Non-pigmented ciliary epithelial cell (primary cell): ENCODE measurements around the gene PEX12.
"Not testable (repeated sequence)": the region's sequence is repeated elsewhere in the genome, so short reads cannot be mapped to it uniquely, and the experiment has no call there.

Source experiments
- DNase-seq: peaks from one replicate; pipeline ENCODE4 v3.0.0-alpha.2; 2010; ENCODE audit warnings: low read depth

The PEX12 gene

DNA sequence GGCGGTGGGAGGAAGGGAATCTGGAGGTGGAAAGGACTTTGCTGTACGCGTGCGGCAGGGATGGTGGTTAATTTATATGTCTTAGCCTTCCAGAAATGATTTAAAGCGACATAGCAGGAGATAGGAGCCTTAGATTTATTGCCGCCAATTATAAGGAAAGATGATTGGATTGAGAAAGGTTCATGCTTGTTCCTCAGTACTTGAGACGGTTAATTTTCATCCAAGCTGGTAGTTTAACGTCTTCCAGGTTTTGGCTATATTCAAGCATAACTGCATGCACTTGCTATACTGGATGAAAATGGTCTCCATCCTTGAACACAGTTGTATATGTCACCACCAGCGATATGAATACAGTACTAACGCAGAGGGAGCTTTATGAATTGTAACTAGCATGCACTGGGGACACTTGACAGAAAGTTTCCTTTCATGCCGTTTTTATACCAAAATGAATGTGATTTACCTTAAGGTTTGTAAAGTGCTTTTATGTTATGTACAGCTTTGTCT lies 610 bp upstream of the PEX12 start:
- no peak for DNase-seq

DNA sequence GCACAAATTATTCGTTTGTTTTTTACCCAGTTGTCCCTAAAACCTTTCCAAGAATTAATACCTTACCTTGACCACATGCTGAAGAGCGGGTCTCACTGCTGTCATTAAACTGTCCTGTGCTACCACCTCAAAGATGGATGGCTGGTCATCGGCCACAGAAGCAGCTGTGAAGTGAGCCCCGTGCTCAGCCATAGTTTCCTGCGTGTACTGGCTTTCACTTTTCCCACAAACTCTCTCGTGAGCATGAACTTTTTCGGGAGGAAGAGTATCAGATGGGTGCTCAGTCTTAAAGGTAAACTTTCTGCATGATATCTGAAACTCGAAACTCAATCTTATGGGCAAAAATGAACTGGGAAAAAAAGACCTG lies 558 bp downstream of the PEX12 start:
- no peak for DNase-seq

DNA sequence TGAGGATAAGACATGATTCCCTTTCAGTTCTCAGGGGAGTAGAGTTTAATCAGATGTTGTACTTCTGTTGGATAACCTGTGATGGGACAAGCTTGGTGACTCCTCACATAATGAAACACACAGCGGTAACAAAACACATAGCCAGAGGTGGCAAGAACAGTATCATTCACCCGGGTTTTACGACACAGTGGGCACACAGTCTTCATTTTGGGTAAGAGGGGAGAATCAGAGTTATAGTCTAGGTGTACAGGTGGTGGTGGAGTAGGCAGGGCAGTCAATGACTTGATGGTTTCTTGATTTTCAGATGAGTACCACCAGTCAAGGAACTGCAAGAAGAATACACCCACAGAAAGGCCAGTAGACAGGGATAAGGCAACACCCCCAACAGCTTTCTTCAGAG lies 2.6 kb downstream of the PEX12 start:
- no peak for DNase-seq

DNA sequence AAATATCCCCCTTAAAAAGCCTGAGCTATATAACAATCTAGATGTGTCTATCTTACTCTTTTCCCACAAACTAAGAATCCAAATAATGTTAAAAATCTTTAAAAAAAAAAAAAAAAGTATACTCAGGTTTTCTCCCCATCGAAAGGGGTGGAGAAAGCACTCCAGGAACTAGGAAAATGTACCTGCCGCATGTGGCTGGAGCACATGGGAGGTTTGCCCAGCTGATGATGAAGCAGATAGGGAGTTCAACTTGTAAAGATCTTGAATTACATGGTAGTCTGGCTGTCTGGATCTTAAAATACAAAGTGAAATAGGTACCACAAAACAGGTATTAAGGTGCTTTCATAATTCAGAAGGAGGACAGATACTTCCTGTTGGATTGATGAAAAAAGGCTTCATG lies 9.0 kb downstream of the PEX12 start:
- DNase-seq, result no peak

DNA sequence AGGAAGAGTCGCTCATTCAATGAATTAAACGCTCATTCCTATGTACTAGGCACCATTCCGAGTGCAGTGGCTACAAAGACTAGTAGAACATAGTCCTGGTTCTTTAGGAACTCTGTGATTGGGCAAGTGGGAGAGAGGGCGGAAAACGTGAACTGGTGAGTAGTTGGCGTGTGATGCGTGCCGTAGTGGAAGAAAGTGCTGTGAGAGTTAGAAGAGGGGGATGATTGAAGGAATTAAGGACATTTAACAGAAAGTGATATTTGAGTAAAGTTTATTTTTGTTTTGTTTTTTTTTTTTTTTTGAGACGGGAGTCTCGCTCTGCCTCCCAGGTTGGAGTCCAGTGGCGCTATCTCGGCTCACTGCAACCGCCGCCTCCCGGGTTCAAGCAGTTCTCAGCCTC lies 9.8 kb downstream of the PEX12 start:
- no peak for DNase-seq

DNA sequence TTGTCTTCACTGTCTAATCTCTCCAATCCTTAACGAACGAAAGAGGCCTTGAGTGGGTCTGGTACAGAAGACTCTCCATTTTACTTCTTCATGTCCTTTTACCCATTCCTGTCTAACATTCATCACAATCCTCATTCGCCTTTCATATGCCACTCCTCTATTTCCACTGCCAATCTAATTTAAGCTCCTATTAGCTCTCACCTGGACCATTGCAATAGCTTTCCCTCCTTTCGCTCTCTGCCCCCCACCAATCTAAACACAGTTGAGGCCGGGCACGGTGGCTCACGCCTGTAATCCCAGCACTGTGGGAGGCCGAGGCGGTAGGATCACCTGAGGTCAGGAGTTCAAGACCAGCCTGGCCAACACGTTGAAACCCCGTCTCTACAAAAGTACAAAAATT lies 11.4 kb downstream of the PEX12 start:
- DNase-seq, result no peak

DNA sequence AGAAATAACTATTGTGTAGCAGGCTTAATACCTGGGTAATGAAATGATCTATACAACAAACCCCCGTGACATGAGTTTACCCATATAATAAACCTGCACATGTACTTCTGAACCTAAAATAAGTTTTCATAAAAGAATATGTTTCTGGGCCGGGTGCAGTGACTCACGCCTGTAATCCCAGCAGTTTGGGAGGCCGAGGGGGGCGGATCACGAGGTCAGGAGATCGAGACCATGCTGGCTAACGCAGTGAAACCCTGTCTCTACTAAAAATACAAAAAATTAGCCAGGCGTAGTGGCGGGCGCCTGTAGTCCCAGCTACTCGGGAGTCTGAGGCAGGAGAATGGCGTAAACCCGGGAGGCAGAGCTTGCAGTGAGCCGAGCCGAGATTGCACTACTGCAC lies 15.2 kb downstream of the PEX12 start:
- DNase-seq, result not testable (repeated sequence)

DNA sequence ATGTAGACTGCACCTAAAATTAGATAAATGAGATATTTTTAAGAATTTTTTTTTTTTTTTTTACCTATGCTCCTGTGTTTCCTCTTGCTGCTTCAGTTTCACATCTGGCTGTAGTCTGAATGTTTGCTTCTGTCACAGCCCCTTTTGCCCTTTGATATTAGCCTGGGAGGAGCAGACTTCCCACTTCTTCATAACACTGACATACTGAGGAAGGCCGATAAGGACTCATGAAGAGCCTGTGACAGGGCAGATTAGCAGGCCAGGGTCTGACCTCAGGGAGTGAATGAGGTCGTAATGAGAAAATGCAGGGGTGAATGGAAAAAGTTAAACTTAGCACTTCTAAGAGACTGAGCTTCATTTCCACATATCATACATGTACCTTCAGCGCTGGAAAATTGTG lies 17.7 kb downstream of the PEX12 start, which contains the start of gene SLFN14:
Gene SLFN14, minus strand, starts transcription at position 117 of the 400 bp plus-strand sequence. CDS start 2,757 bp downstream, outside the sequence.
- no peak for DNase-seq

DNA sequence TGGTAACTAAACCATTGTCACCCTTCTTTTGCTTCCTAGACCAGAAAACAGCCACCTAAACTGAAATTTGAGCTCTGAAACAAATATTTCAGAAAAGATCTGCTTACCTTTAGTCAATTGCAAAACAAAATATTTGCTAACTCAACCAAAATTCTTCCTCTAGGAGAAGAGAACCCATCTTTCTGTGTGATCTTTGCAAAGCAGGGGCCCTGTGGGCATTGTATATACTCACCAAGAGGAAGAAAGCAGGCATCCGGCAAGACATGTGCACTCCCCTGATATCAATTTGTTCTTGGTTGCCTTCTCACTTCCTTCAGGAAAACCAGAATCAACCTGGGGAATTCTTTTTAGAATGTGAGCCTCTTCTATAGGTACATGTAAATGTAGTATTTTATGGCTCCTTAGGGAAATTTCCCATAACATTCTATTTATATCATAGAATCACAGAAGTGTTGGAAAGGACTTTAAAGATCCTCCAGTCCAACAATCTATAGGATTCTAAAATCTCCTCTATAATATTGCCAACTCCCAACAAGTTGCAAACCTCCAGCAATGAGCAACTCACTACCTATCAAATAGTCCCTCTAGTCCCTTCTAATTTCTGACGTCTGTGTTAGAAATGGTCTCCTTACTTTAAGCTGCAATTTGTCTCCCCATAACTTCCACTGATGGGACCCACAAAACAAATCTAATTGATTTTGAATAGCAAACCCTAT lies 18.7 kb downstream of the PEX12 start:
- no peak for DNase-seq

DNA sequence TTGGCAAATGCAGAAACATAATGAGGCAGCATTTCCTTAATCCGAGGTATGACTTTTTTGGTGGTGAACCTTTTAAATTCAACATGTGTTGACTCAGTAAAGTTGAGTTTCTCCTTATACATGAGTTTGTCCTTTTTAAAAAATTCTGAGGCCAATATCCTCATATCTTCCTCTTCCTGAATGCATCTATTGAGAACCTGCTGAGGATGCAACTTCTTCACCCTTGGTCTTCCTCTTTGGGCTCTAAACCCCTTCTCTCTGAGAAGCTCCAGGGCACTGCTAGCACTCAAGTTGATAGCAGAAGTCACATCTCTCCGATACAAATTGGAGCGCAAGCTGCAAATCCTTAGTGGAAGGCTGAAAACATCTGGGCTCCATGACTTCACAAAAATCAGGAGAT lies 21.0 kb downstream of the PEX12 start:
- DNase-seq, result no peak

DNA sequence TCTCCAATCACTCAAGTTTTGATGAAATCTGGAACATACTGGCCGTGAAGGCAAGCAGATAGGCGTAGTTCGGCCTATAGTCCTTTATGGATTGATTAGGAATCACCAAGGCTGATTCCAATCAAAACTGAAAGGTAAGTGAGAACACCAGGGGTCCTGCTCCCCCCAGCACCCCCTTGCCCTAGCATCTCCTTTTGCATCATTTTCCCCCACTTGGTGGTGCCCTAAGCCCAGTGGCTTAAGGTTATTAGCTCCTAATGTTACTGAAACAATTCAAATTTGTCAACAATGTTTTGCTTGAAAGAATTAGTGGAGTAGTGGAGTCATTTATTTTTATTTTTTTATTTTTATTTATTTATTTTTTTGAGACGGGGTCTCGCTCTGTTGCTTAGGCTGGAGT lies 22.7 kb downstream of the PEX12 start:
- DNase-seq, result no peak

DNA sequence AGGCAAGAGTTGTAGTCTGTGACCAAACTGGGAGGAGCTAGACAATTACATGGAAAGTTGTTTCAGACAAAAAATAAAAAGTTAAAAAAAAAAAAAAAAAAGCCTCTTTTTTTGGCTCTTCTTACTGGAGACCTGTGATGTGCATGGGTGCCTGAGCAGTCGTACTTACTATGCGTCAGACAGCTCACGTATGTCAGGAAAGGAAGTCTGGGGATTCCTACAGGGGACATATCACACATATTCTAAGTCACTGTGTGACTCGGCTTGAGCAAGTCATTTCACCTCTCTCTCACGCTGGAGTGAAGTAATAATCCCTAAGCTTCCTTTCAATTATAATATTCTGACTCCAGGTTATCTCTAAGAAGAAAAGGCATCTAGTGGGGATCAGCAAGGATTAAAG lies 23.7 kb downstream of the PEX12 start:
- no peak for DNase-seq

DNA sequence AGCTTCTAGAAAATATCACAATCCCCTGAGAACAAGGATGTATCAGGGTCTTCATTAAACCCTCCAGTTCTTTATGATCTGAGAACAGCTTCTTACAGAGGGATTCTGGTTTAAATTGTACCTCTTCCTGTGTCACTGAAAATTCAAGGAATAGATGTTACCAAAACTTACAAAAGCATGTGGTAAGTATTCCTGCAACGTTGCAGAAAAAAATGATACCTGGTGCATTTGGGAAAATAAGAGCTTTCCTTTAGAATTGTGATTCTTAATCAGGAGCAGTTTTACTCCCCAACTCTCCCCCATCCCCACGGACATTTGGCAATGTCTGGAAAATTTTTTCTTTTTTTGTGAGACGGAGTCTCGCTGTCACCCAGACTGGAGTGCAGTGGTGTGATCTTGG lies 25.1 kb downstream of the PEX12 start:
- no peak for DNase-seq

DNA sequence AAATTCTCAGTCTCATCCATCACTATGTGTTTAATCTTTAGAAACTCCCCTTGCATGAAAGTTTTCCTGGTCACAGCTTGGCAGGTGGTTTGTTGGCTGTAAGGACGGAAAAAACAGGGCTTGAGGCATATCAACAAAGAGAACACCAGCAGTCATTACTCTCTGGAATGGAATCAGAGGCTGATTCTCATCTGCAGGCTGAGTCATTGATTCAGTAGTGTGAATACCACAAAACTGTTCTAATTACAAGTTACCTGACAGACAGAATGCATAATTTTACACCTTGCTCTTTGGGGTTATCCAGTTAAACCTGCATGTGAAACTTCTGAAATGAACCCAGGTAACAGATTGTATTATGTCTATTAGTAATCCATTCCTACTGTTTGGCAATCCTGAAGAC lies 29.4 kb downstream of the PEX12 start:
- no peak for DNase-seq

DNA sequence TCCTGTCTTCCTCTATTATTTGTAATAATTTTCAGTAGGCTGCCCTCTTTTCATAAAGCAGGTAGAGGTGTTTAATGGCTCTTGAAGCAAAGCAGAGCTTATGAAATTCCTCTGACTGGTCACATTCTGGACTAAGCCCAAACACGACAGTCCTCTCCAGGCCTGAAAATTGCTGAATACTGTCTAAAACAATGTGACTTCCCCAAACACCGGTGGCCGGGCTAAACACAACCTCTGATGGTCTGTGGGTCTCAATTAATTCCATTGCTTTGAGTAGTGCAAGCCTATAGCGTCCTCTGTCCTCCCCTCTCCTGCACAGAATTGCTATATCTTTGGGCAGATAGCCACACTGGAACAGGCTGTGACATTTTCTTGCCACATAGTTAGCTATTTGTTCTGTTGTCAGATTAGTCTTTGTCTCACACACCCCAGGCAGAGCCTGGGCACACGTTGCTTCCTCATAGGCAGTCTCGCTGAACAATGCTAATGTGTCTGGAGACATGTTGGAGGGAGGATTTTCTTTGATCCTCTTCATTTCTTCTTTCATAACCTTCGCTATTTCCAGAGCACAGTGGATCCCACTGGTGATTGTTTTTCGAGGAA lies 30.1 kb downstream of the PEX12 start:
- no peak for DNase-seq

DNA sequence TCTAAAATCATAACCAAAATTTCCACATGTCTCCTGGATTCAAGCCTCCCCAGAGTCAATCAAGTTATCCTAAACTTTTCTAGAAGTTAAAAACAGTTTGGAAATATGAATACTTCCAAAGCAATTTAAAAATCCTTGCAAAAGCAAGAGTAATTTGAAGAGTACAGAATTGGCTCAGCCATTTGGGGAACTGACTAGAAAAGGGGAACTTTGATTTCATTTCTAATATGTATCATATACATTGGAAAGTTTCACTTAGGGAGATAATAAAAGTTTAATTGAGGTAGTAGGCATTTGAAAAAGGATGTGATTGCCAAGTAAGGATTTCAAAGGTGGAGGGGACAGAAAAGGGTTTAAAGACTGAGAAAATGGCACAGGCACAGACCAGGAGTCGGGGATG lies 31.9 kb downstream of the PEX12 start:
- DNase-seq, result no peak

DNA sequence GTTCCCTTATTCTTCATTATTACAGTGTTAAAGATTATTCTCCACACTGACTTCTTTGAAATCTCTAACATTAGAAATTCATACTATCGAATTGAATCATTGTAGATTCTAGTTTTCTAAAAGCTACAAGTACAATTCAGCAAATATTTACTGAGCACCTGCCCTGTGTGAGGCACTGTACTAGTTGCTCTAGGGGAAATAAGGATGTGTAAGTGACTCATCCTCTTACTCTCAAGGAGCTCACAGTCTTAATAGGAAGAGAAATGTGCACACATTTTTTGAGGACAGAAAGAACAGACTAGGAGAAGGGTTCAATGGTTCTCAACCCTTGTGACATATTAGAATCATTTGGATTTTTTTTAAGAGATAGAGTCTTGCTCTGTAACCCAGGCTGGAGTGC lies 33.2 kb downstream of the PEX12 start:
- no peak for DNase-seq

DNA sequence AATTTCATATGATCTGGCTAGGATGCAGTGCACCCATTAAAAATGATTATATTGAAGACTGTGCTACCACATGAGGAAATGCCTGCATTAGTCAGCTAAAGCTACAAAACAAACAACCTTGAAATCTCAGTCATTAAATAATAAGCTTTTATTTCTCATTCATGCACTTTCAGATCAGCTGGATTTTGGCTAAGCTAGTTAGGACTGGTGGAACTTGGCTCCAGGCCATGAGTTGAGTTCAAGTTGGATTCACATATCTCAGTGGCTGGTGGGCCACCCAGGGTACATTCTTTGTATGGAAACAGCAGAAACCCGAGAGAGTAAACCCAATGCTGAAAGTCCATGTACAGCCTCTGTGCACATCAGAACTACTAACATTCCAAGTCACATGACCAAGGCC lies 34.5 kb downstream of the PEX12 start:
- DNase-seq, result no peak

DNA sequence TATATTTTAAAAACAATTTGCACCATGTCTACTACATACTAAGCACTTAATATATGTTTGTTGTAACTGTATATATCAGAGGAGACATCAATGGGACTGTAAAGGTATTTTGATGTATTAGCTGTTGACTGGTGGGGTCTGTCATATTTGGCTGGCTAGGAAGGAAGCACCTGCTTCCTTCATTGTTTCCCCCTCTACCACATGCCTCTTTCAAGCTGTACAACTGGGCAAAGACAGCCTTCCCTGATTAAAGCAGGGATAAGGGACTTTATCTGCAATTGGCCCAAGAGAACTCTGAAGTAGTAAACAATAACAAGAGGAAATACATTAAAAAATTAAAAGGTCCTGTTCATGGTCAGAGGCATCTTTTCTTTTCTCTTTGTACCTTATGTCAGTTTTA lies 35.4 kb downstream of the PEX12 start:
- DNase-seq, result no peak

DNA sequence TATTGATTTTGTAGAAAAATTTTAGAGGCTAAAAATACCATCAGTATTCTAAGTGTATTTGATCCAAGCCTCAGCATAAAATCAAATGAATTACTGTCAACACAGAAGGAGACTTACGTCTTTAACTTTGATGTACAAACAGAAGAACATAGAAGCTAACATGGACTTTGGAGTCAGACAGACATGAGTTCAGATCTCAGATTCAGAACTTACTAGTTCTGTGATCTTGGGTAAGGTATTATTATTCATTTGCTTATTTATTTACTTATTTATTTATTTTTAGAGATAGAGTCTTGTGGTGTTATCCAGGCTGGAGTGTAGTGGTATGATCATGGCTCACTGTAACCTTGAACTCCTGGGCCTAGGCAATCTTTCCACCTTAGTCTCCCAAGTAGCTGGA lies 36.9 kb downstream of the PEX12 start:
- no peak for DNase-seq

DNA sequence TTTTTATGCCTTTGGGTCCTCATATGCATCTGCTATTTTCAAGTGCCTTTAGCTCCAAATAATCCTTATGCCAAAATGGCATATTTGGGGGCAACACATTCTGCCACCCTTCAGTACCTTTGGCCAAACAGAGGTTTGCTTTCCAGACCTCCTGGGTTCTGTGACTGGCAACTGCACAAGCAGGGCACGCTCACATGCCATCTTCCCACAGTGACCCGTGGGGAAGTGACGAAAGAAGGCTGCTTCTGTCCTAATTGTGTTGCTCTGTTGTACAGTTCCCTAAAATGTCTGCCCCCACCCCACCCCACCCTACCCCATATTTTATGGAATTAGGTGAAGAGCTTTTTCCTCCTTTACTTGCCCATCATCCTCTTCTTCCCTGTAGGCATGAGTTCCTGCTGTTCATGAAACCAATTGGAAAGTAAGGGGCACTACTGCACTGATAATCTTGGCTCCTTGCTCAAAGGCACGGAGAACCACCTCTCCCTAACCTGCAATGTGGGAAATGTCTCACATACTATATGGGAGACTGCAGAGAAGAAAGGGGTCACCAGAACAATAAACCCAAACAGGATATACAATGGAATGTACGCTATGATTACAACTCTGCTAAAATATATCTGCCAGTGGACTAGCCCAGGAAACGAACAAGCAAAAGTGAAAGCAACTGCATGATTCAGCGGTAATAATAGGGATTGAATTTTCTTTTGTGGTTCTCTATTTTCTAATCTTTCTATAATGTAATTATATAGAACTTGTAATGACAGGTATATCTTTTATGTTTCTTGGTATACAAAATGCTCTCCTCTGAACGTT lies 37.6 kb downstream of the PEX12 start:
- DNase-seq, result no peak

DNA sequence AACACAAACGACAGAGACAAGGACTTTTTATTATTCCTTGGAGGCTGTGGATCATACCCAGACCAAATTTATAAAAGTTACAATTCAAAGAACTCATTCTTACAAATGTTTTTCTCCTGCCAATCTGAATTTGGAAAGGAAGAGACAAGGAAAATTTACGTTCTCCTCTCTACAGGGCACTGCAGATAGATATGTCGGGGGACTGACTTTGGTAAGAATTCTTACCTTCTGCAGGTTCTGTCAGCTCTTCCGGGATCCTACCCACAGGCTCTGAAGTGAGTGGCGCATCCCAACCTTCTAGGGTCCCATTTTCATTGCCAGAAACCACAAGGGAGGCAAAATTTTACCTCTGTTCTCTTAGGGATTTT lies 38.7 kb downstream of the PEX12 start:
- DNase-seq, result no peak

DNA sequence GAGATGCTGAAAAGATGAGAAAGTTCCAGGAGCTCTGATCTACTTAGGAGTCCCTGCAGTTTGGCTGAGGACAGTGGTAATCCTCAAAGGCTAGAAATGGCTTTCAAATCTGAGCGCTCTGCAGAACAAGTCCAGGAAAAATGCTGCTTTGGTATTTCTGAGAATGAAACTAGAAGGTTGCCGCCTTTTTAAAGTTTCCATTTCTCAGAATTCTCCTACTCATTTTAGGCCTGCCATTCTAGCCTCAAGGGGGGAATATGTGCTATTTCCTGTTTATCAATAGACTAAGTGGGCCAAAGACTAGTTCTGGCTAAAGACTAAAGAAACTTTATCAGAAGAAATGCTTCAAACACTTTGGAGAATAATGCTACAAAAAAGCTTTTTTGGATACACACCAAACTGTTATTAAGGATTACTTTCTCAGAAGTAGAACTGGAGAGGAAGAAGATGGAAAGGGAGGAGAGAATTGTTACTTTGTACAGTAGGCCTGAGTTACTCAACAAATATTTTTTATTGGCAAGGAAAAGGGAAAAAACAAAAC lies 40.7 kb downstream of the PEX12 start, which contains the start of gene SLFN12L:
Gene SLFN12L, minus strand, starts transcription at position 78 of the 541 bp plus-strand sequence. CDS start 15,314 bp downstream, outside the sequence.
- DNase-seq, result no peak
